Measurements from ENCODE around the gene CYREN. TPM values are rescaled to one million over a fixed set of nuclear protein-coding genes. Genes with fewer than 3 reads are reported as not detected.

Gene CYREN
- total and polyA plus RNA-seq, 2 of the 13 experiments (the other 11 are each of a cell fraction or from before 2014, with no cell fraction given), result 20.7 to 60.7 TPM

GRCh38 chr7:135217645-135218509 is 47.4 kb upstream of the CYREN start (continued):
- TF ChIP-seq, protein P1, sequence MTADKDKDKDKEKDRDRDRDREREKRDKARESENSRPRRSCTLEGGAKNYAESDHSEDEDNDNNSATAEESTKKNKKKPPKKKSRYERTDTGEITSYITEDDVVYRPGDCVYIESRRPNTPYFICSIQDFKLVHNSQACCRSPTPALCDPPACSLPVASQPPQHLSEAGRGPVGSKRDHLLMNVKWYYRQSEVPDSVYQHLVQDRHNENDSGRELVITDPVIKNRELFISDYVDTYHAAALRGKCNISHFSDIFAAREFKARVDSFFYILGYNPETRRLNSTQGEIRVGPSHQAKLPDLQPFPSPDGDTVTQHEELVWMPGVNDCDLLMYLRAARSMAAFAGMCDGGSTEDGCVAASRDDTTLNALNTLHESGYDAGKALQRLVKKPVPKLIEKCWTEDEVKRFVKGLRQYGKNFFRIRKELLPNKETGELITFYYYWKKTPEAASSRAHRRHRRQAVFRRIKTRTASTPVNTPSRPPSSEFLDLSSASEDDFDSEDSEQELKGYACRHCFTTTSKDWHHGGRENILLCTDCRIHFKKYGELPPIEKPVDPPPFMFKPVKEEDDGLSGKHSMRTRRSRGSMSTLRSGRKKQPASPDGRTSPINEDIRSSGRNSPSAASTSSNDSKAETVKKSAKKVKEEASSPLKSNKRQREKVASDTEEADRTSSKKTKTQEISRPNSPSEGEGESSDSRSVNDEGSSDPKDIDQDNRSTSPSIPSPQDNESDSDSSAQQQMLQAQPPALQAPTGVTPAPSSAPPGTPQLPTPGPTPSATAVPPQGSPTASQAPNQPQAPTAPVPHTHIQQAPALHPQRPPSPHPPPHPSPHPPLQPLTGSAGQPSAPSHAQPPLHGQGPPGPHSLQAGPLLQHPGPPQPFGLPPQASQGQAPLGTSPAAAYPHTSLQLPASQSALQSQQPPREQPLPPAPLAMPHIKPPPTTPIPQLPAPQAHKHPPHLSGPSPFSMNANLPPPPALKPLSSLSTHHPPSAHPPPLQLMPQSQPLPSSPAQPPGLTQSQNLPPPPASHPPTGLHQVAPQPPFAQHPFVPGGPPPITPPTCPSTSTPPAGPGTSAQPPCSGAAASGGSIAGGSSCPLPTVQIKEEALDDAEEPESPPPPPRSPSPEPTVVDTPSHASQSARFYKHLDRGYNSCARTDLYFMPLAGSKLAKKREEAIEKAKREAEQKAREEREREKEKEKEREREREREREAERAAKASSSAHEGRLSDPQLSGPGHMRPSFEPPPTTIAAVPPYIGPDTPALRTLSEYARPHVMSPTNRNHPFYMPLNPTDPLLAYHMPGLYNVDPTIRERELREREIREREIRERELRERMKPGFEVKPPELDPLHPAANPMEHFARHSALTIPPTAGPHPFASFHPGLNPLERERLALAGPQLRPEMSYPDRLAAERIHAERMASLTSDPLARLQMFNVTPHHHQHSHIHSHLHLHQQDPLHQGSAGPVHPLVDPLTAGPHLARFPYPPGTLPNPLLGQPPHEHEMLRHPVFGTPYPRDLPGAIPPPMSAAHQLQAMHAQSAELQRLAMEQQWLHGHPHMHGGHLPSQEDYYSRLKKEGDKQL (CRISPR knock-in tag; IDR thresholded peaks at IDR 0.05; ENCODE audit: low read depth), result no peak
- TF ChIP-seq, protein P2, sequence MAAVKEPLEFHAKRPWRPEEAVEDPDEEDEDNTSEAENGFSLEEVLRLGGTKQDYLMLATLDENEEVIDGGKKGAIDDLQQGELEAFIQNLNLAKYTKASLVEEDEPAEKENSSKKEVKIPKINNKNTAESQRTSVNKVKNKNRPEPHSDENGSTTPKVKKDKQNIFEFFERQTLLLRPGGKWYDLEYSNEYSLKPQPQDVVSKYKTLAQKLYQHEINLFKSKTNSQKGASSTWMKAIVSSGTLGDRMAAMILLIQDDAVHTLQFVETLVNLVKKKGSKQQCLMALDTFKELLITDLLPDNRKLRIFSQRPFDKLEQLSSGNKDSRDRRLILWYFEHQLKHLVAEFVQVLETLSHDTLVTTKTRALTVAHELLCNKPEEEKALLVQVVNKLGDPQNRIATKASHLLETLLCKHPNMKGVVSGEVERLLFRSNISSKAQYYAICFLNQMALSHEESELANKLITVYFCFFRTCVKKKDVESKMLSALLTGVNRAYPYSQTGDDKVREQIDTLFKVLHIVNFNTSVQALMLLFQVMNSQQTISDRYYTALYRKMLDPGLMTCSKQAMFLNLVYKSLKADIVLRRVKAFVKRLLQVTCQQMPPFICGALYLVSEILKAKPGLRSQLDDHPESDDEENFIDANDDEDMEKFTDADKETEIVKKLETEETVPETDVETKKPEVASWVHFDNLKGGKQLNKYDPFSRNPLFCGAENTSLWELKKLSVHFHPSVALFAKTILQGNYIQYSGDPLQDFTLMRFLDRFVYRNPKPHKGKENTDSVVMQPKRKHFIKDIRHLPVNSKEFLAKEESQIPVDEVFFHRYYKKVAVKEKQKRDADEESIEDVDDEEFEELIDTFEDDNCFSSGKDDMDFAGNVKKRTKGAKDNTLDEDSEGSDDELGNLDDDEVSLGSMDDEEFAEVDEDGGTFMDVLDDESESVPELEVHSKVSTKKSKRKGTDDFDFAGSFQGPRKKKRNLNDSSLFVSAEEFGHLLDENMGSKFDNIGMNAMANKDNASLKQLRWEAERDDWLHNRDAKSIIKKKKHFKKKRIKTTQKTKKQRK (IDR thresholded peaks at IDR 0.05; ENCODE audit: low read length), result no peak
- TF ChIP-seq SNRNP70 (IDR thresholded peaks at IDR 0.05; ENCODE audit: low read depth, low read length), result no peak
- TF ChIP-seq ZNF143 (CRISPR knock-in tag; IDR thresholded peaks at IDR 0.05), result no peak
- no peak for TF ChIP-seq ZNF562 (CRISPR knock-in tag; IDR thresholded peaks at IDR 0.05; ENCODE audit: borderline replicate concordance)
- no peak for TF ChIP-seq ZSCAN12 (CRISPR knock-in tag; IDR thresholded peaks at IDR 0.05)
- TF ChIP-seq, protein P3, sequence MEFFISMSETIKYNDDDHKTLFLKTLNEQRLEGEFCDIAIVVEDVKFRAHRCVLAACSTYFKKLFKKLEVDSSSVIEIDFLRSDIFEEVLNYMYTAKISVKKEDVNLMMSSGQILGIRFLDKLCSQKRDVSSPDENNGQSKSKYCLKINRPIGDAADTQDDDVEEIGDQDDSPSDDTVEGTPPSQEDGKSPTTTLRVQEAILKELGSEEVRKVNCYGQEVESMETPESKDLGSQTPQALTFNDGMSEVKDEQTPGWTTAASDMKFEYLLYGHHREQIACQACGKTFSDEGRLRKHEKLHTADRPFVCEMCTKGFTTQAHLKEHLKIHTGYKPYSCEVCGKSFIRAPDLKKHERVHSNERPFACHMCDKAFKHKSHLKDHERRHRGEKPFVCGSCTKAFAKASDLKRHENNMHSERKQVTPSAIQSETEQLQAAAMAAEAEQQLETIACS (CRISPR knock-in tag; IDR thresholded peaks at IDR 0.05), result no peak
- no peak for TF ChIP-seq THYN1 (CRISPR knock-in tag; IDR thresholded peaks at IDR 0.05; ENCODE audit: borderline replicate concordance, low read depth)
- TF ChIP-seq BORCS8-MEF2B (CRISPR knock-in tag; IDR thresholded peaks at IDR 0.05), result no peak
- TF ChIP-seq ZMYM4 (CRISPR knock-in tag; IDR thresholded peaks at IDR 0.05), result peak; percentile 61
- TF ChIP-seq ZFX (CRISPR knock-in tag; IDR thresholded peaks at IDR 0.05; ENCODE audit: low read depth), result peak; percentile 51
- no peak for TF ChIP-seq MZF1 (CRISPR knock-in tag; IDR thresholded peaks at IDR 0.05; ENCODE audit: borderline replicate concordance)
- TF ChIP-seq POGZ (CRISPR knock-in tag; IDR thresholded peaks at IDR 0.05), result 0 out of 2 replicates have a peak, but pooled peaks have one; percentile 14
- TF ChIP-seq MBNL3 (CRISPR knock-in tag; conservative IDR thresholded peaks at IDR 0.05), result no peak
- no peak for TF ChIP-seq REXO4 (CRISPR knock-in tag; IDR thresholded peaks at IDR 0.05; ENCODE audit: borderline replicate concordance)
- no peak for TF ChIP-seq TCF7L2 (IDR thresholded peaks at IDR 0.05; ENCODE audit: low read depth, low read length)
